Hematopoietic multipotent progenitor cell treated with erythropoietin and hydrocortisone succinate and interleukin-3 and kit ligand, for 6 days (in vitro differentiated cells): Measurements from ENCODE around the gene SPAG7.
"Not testable (repeated sequence)": the region's sequence is repeated elsewhere in the genome, so short reads cannot be mapped to it uniquely, and the experiment has no call there.

ENCODE experiments used
- DNase-seq: peaks from one replicate; pipeline ENCODE4 v3.0.0-alpha.2; 2015

The SPAG7 gene

GRCh38 chr17:4935650-4936049 lies 32.0 kb downstream of the SPAG7 start:
- DNase-seq: no peak

- peak; percentile 75 for DNase-seq
Measured at GRCh38 chr17:4934173-4934979, 33.2 kb downstream of the SPAG7 start.

- no peak for DNase-seq
Measured at GRCh38 chr17:4933646-4934045, 34.0 kb downstream of the SPAG7 start.

- DNase-seq: no peak
Measured at GRCh38 chr17:4932756-4933155, 34.9 kb downstream of the SPAG7 start.

- no peak for DNase-seq
Measured at GRCh38 chr17:4931963-4932362, 35.7 kb downstream of the SPAG7 start, which contains the start of gene GP1BA. TSS of gene GP1BA (plus strand) at chr17:4932277. CDS start at chr17:4932605, 328 bp downstream.

- DNase-seq: no peak
Measured at GRCh38 chr17:4928881-4929280, 38.7 kb downstream of the SPAG7 start.

GRCh38 chr17:4926577-4927335 lies 40.9 kb downstream of the SPAG7 start:
- not testable (repeated sequence) for DNase-seq

GRCh38 chr17:4921320-4921719 lies 46.3 kb downstream of the SPAG7 start:
- DNase-seq: no peak

- DNase-seq: no peak
Measured at GRCh38 chr17:4920351-4921048, 47.1 kb downstream of the SPAG7 start.

GRCh38 chr17:4919511-4920047 lies 48.0 kb downstream of the SPAG7 start:
- DNase-seq: no peak

GRCh38 chr17:4914551-4914950 lies 53.1 kb downstream of the SPAG7 start:
- DNase-seq: not testable (repeated sequence)

GRCh38 chr17:4913994-4914393 lies 53.6 kb downstream of the SPAG7 start:
- DNase-seq: no peak
